ENCODE measurements around the gene ZNF664. TPM values are rescaled to one million over a fixed set of nuclear protein-coding genes. Genes with fewer than 3 reads are reported as not detected.

ZNF664 gene
- total and polyA plus RNA-seq, 2 of the 8 experiments (the other 6 are each of a cell fraction or from before 2014, with no cell fraction given): 22.8 to 51.4 TPM

- no peak for FAIRE-seq
Observed at GRCh38 chr12:123958876-123959275, 14.1 kb upstream of the ZNF664 start.

More at GRCh38 chr12:123958876-123959275, 14.1 kb upstream of the ZNF664 start:
- Histone ChIP-seq H3K36me3 (ENCODE audit: control insufficient read depth in 2 of 4, insufficient read depth in 4 of 4, low read length in 3 of 4) (no peaks in the 10 kb centered on the region), H2AK5ac (ENCODE audit: low read depth, low read length) (no peak overlapping the region), H3K79me1 (ENCODE audit: low read depth, low read length) (no peaks in the 10 kb centered on the region), H3K4me3 (ENCODE audit: extremely low read depth in 1 of 4, insufficient read depth in 2 of 4, low read depth in 3 of 4, low read length in 4 of 4) (no peak overlapping the region), H3K9me3 (ENCODE audit: insufficient read depth in 2 of 2, low read depth in 1 of 2, low read length in 1 of 2) (no peaks in the 10 kb centered on the region), H3K23ac (ENCODE audit: insufficient read length) (no peak overlapping the region), H3K18ac (ENCODE audit: extremely low read depth, low read length) (no peak overlapping the region), H3K9ac (replicated peaks in 1 of 4; ENCODE audit: extremely low read depth in 1 of 4, low read depth in 3 of 4, low read length in 3 of 4) (no peak overlapping the region), H2BK12ac (ENCODE audit: low read depth, low read length) (no peak overlapping the region), H3K79me2 (ENCODE audit: control insufficient read depth in 1 of 2, insufficient read depth in 2 of 2, low read length in 2 of 2) (no peaks in the 10 kb centered on the region), H4K5ac (ENCODE audit: insufficient read length, low read depth, low read length) (no peak overlapping the region), H2BK20ac (ENCODE audit: low read length) (no peak overlapping the region), H3K56ac (replicated peaks; ENCODE audit: insufficient read length, low read depth, low read length) (no peak overlapping the region), H3K4me1 (replicated peaks in 1 of 4; ENCODE audit: control insufficient read depth in 3 of 4, insufficient read depth in 4 of 4, low read length in 3 of 4) (no peaks in the 10 kb centered on the region), H3K27ac (ENCODE audit: low read depth, low read length) (no peak overlapping the region), H4K20me1 (replicated peaks in 1 of 2; ENCODE audit: control insufficient read depth in 1 of 2, insufficient read depth in 2 of 2, low read length in 2 of 2) (peaks cover 6 to 7% of the 10 kb centered on the region in 2 experiments), H3K14ac (ENCODE audit: insufficient read length) (no peak overlapping the region), H4K91ac (replicated peaks; ENCODE audit: insufficient read length, low read length) (no peak overlapping the region), H2BK5ac (ENCODE audit: low read depth, low read length) (no peak overlapping the region), H2BK120ac (replicated peaks; ENCODE audit: low read depth, low read length) (no peak overlapping the region), H2AFZ (ENCODE audit: low read length) (no peak overlapping the region), H4K8ac (ENCODE audit: extremely low read depth, insufficient read depth, low read length) (no peak overlapping the region), H3K4ac (replicated peaks; ENCODE audit: insufficient read length, low read depth, low read length) (no peak overlapping the region), H3K23me2 (ENCODE audit: low read depth, low read length) (no peaks in the 10 kb centered on the region), H3K27me3 (replicated peaks in 1 of 4; ENCODE audit: control insufficient read depth in 3 of 4, extremely low read depth in 1 of 4, insufficient read depth in 3 of 4, low read length in 3 of 4) (peaks cover 17 to 51% (median 35%) of the 10 kb centered on the region in 4 experiments), H2BK15ac (ENCODE audit: low read length) (no peak overlapping the region), H3K4me2 (ENCODE audit: insufficient read depth in 1 of 2, low read depth in 2 of 2, low read length in 2 of 2) (no peak overlapping the region)
- ChIA-PET POLR2A (ENCODE audit: partially characterized antibody) (no interaction called here), CTCF (ENCODE audit: partially characterized antibody) (interaction anchor here (0.9 to 2.6 kb wide), 4 partner anchors 13 to 552 kb away, joined by 3 to 8 read pairs (median 6); no protein-coding TSS in a partner anchor)
- no peak for DNase-seq (ENCODE audit: low read depth in 1 of 2, low spot score in 2 of 2)
- TF ChIP-seq HDAC2 (IDR thresholded peaks at IDR 0.05; ENCODE audit: borderline replicate concordance in 1 of 2, low read depth in 2 of 2, low read length in 2 of 2) (no peak), SUZ12 (IDR thresholded peaks at IDR 0.05; ENCODE audit: low read length) (no peak), CTBP2 (IDR thresholded peaks at IDR 0.05; ENCODE audit: borderline replicate concordance, insufficient read depth, insufficient read length, low read length) (no peak), TAF1 (IDR thresholded peaks at IDR 0.05; ENCODE audit: low read depth, low read length) (no peak), TBP (IDR thresholded peaks at IDR 0.05; ENCODE audit: low read depth, low read length) (no peak), JUND (IDR thresholded peaks at IDR 0.05; ENCODE audit: low read length) (no peak), USF2 (IDR thresholded peaks at IDR 0.05; ENCODE audit: low read length) (no peak), SP2 (IDR thresholded peaks at IDR 0.05; ENCODE audit: low read length) (no peak)
- 76% methylated on average over 9 of the region's 9 CpGs; no CpG with 5 or more reads in 1 of the 2 experiments for WGBS, 2 experiments (ENCODE audit: extremely low coverage in 1 of 2, insufficient coverage in 1 of 2, insufficient read length in 1 of 2, insufficient replicate concordance in 2 of 2, low coverage in 1 of 2, low lambda C conversion rate in 2 of 2, missing lambda C conversion rate in 1 of 2)
